K562 (cell line): ENCODE measurements around the gene RAB6A. TPM values are rescaled to one million over a fixed set of nuclear protein-coding genes. Genes with fewer than 3 reads are reported as not detected.

Experiments
- BDP1 ChIP-seq: IDR thresholded peaks from 3 replicates; pipeline ENCODE4 v1.6.1; 2011; ENCODE audit not compliant: insufficient read length, insufficient read depth
- HMG20B ChIP-seq: fragments of 250-450 bp; sonication (Bioruptor Pico); IDR thresholded peaks from 2 replicates; pipeline ENCODE4 v1.5.0; 2021; ENCODE audit warnings: mild to moderate bottlenecking
- MTA1 ChIP-seq: fragments of 450-650 bp; IDR thresholded peaks from 2 replicates; pipeline ENCODE4 v1.6.1; 2017; ENCODE audit warnings: borderline replicate concordance
- MYNN ChIP-seq, 2 experiments: sonication (generic); formaldehyde crosslinking in 1 of 2; IDR thresholded peaks; 2 replicates each; pipeline versions ENCODE4 v1.5.0 to v1.6.1; 2016 to 2020; ENCODE audit warnings: antibody characterized with exemption in 1 of 2, missing genetic modification reagents in 1 of 2
- NCOA1 ChIP-seq: fragments of 450-650 bp; IDR thresholded peaks from 2 replicates; pipeline ENCODE4 v1.6.1; 2016; ENCODE audit warnings: low read depth
- NEUROD1 ChIP-seq: fragments of 150-350 bp; IDR thresholded peaks from 2 replicates; pipeline ENCODE4 v1.6.1; 2014; ENCODE audit warnings: borderline replicate concordance, low read length, low read depth; ENCODE audit not compliant: partially characterized antibody
- NFE2 ChIP-seq: IDR thresholded peaks from 2 replicates; pipeline ENCODE4 v1.6.1; 2014; ENCODE audit warnings: antibody characterized with exemption, low read depth
- NFRKB ChIP-seq: fragments of 450-650 bp; IDR thresholded peaks from 2 replicates; pipeline ENCODE4 v1.6.1; 2016; ENCODE audit warnings: low read depth
- NR2F6 ChIP-seq: fragments of 450-650 bp; formaldehyde crosslinking; IDR thresholded peaks from 2 replicates; pipeline ENCODE4 v1.4.0; 2020; ENCODE audit warnings: mild to moderate bottlenecking
- POLR3A ChIP-seq: IDR thresholded peaks from 2 replicates; pipeline ENCODE4 v1.6.1; 2011; ENCODE audit warnings: borderline replicate concordance, mild to moderate bottlenecking, moderate library complexity; ENCODE audit not compliant: insufficient read length, insufficient read depth; ENCODE audit errors: extremely low read depth
- RFX1 ChIP-seq: fragments of 450-650 bp; IDR thresholded peaks from 2 replicates; pipeline ENCODE4 v1.6.1; 2016; ENCODE audit warnings: mild to moderate bottlenecking, moderate library complexity
- SMARCE1 ChIP-seq: fragments of 450-650 bp; IDR thresholded peaks from 2 replicates; pipeline ENCODE4 v1.7.1; 2016; ENCODE audit warnings: mild to moderate bottlenecking
- SNRNP70 ChIP-seq: fragments of 200-400 bp; formaldehyde crosslinking; optimal IDR thresholded peaks from 2 replicates; pipeline ENCODE3; 2017; ENCODE audit warnings: low read depth, low read length
- ZBED1 ChIP-seq: IDR thresholded peaks from 2 replicates; pipeline ENCODE4 v1.6.1; 2014
- ZBTB8A ChIP-seq: fragments of 450-650 bp; IDR thresholded peaks from 2 replicates; pipeline ENCODE4 v1.6.1; 2018; ENCODE audit warnings: mild to moderate bottlenecking, moderate library complexity; ENCODE audit not compliant: partially characterized antibody
- ZNF134 ChIP-seq: fragments of 250-450 bp; sonication (Bioruptor Pico); conservative IDR thresholded peaks from 2 replicates; pipeline ENCODE4 v1.4.0; 2020
- ZNF277 ChIP-seq: fragments of 250-450 bp; sonication (Bioruptor Pico); IDR thresholded peaks from 2 replicates; pipeline ENCODE4 v1.8.0; 2022; ENCODE audit warnings: inconsistent platforms, mild to moderate bottlenecking, moderate library complexity, borderline replicate concordance
- ZNF280A ChIP-seq: fragments of 450-650 bp; IDR thresholded peaks from 2 replicates; pipeline ENCODE4 v1.6.1; 2018; ENCODE audit warnings: mild to moderate bottlenecking, low read depth; ENCODE audit not compliant: partially characterized antibody
- ZNF444 ChIP-seq: fragments of 250-450 bp; sonication (Bioruptor Pico); IDR thresholded peaks from 2 replicates; pipeline ENCODE4 v1.4.0; 2020; ENCODE audit warnings: mild to moderate bottlenecking, moderate library complexity
- polyA plus RNA-seq, 8 experiments: library from polyadenylated mRNA; depleted of rRNA in 4 of 8; stranded (reverse) in 5 of 8; unstranded in 3 of 8; fragments of >200 nt; fragmentation: Nextera tagmentation in 2 of 8; fragmentation: Illumina TruSeq in 1 of 8; extraction: Ambion mirVana in 2 of 8; extraction: Trizol in 1 of 8; gene quantifications; 2 replicates each; pipeline versions ENCODE4 v1.2.1 to v1.2.3, GENCODE V29; 2011 to 2014; ENCODE audit warnings: inconsistent platforms in 1 of 8, missing spikeins in 1 of 8
- total RNA-seq, 7 experiments: library from RNA; depleted of rRNA in 6 of 7; stranded (reverse); fragments of >200 nt in 6 of 7; fragmentation: Illumina TruSeq in 2 of 7; extraction: Trizol in 2 of 7; gene quantifications; 2 replicates each; pipeline versions ENCODE4 v1.2.1 to v1.2.3, GENCODE V29; 2011 to 2021; ENCODE audit warnings: low replicate concordance in 1 of 7
- TF ChIP-seq, protein P1 (sequence below): fragments of 250-450 bp; sonication (Bioruptor Pico); IDR thresholded peaks from 2 replicates; pipeline ENCODE4 v1.5.0; 2021; ENCODE audit warnings: mild to moderate bottlenecking, moderate library complexity
- TF ChIP-seq, protein P2 (sequence below): fragments of 250-450 bp; sonication (Bioruptor Pico); IDR thresholded peaks from 2 replicates; pipeline ENCODE4 v1.5.1; 2021; ENCODE audit warnings: mild to moderate bottlenecking

RAB6A gene
- total and polyA plus RNA-seq, 9 of the 15 experiments (the other 6 are each of a cell fraction or from before 2014, with no cell fraction given): 14.0 to 95.3 (median 45.4) TPM

DNA sequence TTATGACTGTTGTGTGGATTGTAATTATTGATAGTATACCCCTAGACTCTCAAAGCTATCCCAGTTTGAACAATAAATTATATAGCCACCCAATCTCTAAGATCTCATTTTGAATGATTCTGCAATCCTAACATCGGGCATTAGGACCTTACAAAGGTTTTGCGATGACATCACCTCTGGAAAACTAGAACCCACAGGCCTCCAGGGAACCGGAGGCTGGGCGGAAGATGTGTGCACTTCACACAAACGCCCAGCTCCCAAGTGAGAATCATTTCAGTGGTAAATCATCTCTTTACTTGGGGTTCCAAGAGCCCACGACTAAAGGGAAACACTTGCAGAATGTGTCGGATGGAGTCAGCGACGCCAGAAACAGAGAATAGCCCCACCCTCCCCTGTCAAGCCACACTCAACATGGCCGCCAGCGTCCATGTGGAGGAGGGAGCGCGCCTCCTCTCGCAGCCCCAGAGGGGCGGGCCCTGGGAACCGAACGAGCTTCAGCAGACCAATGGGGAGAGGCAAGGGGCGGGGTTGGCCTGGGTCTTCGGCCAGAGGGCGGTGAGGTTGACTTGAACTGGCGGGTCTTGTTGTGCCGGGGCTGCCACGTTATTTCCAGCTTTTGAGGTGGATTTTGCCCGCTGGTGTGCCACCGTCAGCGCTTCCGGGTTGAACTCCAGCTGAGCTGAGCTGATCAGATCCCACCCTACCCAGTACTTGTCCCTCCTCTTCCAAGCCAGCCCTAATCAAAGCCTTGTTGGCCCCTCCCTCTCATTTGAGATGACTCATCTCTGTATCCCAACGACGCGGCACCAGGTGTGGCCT lies 18.4 kb upstream of the RAB6A start (continued):
- TF ChIP-seq, protein P1, sequence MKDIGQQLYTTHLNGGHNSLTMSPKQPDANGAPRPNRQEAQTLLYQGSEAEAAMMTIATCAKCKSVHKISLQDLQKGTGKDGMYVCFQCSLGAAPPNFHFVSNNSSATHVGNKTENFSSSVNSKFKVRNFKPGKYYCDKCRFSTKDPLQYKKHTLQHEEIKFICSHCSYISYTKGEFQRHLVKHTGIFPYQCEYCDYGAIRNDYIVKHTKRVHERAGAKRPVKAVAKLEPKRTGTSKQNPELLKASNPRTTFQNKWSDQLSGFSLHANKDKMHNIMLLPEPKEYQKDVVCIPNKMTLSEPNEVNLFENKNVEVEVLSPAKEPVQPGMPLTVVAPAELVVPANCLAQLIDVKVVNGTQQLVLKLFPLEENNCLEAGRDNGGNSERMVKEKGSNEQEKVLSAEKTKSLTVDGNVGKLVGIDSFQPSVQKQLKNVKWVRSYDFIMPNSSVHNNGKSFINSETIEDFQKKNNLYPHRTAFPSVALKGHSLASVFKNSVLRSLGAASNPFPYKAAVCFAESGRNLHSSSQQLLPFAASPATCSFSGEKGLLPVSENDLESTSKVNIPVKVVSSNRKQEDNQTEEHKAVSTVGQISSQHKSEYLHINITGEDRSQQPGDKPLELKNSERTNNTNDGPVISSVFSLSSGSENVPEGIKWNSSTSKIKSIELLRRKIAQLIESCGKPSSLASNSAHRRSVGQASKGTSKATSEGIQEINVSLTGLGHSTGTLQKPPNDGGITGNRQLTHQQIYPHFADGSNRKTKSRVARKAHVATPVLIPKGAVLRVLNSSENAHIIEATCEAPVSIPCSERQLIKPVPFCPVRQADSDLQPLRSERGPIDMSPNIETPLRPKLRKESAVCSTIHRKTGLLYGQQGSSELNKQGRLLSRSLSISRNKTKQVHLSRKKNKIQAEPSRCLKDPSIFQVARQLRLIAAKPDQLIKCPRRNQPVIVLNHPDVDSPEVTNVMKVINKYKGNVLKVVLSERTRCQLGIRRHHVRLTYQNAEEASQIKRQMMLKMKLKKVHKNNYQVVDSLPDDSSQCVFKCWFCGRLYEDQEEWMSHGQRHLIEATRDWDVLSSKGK (CRISPR knock-in tag): no peak
- TF ChIP-seq BDP1 (no peak), MTA1 (no peak), RFX1 (no peak), NCOA1 (peak; percentile 83), POLR3A (no peak), ZNF444 (CRISPR knock-in tag) (no peak), NR2F6 (no peak), NFRKB (peak; percentile 85), SMARCE1 (peak; percentile 63), ZNF277 (CRISPR knock-in tag) (no peak), SNRNP70 (no peak), NFE2 (peak; percentile 76), ZNF134 (CRISPR knock-in tag) (no peak), ZBED1 (no peak), ZNF280A (no peak), NEUROD1 (peak; percentile 12), HMG20B (CRISPR knock-in tag) (no peak), ZBTB8A (no peak), MYNN (IDR thresholded peaks at IDR 0.05) (peak; percentile 67), MYNN (CRISPR knock-in tag; IDR thresholded peaks at IDR 0.05) (no peak)
- TF ChIP-seq, protein P2, sequence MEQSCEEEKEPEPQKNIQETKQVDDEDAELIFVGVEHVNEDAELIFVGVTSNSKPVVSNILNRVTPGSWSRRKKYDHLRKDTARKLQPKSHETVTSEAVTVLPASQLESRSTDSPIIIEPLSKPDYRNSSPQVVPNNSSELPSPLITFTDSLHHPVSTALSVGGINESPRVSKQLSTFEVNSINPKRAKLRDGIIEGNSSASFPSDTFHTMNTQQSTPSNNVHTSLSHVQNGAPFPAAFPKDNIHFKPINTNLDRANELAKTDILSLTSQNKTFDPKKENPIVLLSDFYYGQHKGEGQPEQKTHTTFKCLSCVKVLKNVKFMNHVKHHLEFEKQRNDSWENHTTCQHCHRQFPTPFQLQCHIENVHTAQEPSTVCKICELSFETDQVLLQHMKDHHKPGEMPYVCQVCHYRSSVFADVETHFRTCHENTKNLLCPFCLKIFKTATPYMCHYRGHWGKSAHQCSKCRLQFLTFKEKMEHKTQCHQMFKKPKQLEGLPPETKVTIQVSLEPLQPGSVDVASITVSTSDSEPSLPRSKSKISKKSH (CRISPR knock-in tag): no peak
